ENCODE results near the gene MX2.

The MX2 gene

GRCh38 chr21:41433566-41433965 is 71.7 kb downstream of the MX2 start:
- Histone ChIP-seq H2AFZ (ENCODE audit: low read length) (no peak overlapping the region), H3K9me3 (replicated peaks; ENCODE audit: insufficient read depth, low read length) (no peaks in the 10 kb centered on the region), H3K4me3 (ENCODE audit: low read length) (no peak overlapping the region), H3K9ac (ENCODE audit: low read length) (no peak overlapping the region), H3K27ac (ENCODE audit: low read length) (no peak overlapping the region), H3K79me2 (ENCODE audit: low read length) (no peaks in the 10 kb centered on the region), H3K36me3 (replicated peaks; ENCODE audit: insufficient read depth, low read length) (no peaks in the 10 kb centered on the region), H3K4me2 (ENCODE audit: low read depth, low read length) (no peak overlapping the region), H3K4me1 (ENCODE audit: low read length) (no peaks in the 10 kb centered on the region), H3F3A (ENCODE audit: insufficient read depth, low read length) (no peaks in the 10 kb centered on the region), H3K27me3 (replicated peaks; ENCODE audit: insufficient read depth, low read length) (no peaks in the 10 kb centered on the region), H4K20me1 (ENCODE audit: insufficient read depth, low read length) (no peaks in the 10 kb centered on the region), H3K9me2 (replicated peaks; ENCODE audit: insufficient read depth, low read length) (no peaks in the 10 kb centered on the region)
- TF ChIP-seq CTCF (IDR thresholded peaks at IDR 0.05; ENCODE audit: low read length) (no peak), EZH2 (optimal IDR thresholded peaks at IDR 0.05; ENCODE audit: low read depth, low read length) (no peak), EZH2phosphoT487 (IDR thresholded peaks at IDR 0.05; ENCODE audit: low read length) (no peak)
- no peak for DNase-seq

- H3K9ac ChIP-seq (ENCODE audit: low read length) = no peak overlapping the region
- TF ChIP-seq EZH2 (optimal IDR thresholded peaks at IDR 0.05; ENCODE audit: low read depth, low read length) (no peak), CTCF (IDR thresholded peaks at IDR 0.05; ENCODE audit: low read length) (no peak), EZH2phosphoT487 (IDR thresholded peaks at IDR 0.05; ENCODE audit: low read length) (no peak)
- no peak overlapping the region for H3K4me3 ChIP-seq (ENCODE audit: low read length)
- H3K4me1 ChIP-seq (ENCODE audit: low read length) = no peaks in the 10 kb centered on the region
- H3K27ac ChIP-seq (ENCODE audit: low read length) = no peak overlapping the region
- no peaks in the 10 kb centered on the region for H3K27me3 ChIP-seq (replicated peaks; ENCODE audit: insufficient read depth, low read length)
- H3K79me2 ChIP-seq (ENCODE audit: low read length) = no peaks in the 10 kb centered on the region
- no peaks in the 10 kb centered on the region for H3F3A ChIP-seq (ENCODE audit: insufficient read depth, low read length)
- H2AFZ ChIP-seq (ENCODE audit: low read length) = no peak overlapping the region
- no peaks in the 10 kb centered on the region for H3K9me3 ChIP-seq (replicated peaks; ENCODE audit: insufficient read depth, low read length)
- H4K20me1 ChIP-seq (ENCODE audit: insufficient read depth, low read length) = no peaks in the 10 kb centered on the region
- no peaks in the 10 kb centered on the region for H3K9me2 ChIP-seq (replicated peaks; ENCODE audit: insufficient read depth, low read length)
- H3K36me3 ChIP-seq (replicated peaks; ENCODE audit: insufficient read depth, low read length) = no peaks in the 10 kb centered on the region
- H3K4me2 ChIP-seq (ENCODE audit: low read depth, low read length) = no peak overlapping the region
- no peak for DNase-seq
Observed at GRCh38 chr21:41435706-41436105, 73.9 kb downstream of the MX2 start.

DNA sequence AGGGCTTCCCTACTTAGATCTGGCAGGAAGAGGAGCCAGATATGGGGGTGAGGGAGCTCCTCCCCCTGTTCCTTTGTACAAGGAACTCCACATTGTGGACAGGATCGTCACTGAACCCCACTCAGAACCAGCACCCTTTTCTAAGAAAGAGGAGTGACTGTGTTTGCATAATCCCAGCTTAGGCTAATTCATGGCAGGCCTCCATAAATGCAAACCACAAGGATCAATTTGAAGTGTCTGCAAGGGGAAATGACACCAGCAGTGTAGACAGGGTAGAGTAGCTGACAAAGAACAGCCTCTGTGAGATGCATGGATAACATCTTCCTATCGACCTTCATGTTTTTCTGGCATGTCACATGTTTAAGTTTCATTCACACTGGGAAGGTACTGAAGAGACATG is 75.9 kb downstream of the MX2 start:
- Histone ChIP-seq H3K27ac (ENCODE audit: low read length) (no peak overlapping the region), H3F3A (ENCODE audit: insufficient read depth, low read length) (no peaks in the 10 kb centered on the region), H2AFZ (ENCODE audit: low read length) (no peak overlapping the region), H3K36me3 (replicated peaks; ENCODE audit: insufficient read depth, low read length) (no peaks in the 10 kb centered on the region), H3K9me3 (replicated peaks; ENCODE audit: insufficient read depth, low read length) (no peaks in the 10 kb centered on the region), H3K9ac (ENCODE audit: low read length) (no peak overlapping the region), H3K27me3 (replicated peaks; ENCODE audit: insufficient read depth, low read length) (no peaks in the 10 kb centered on the region), H3K79me2 (ENCODE audit: low read length) (no peaks in the 10 kb centered on the region), H3K4me2 (ENCODE audit: low read depth, low read length) (no peak overlapping the region), H4K20me1 (ENCODE audit: insufficient read depth, low read length) (no peaks in the 10 kb centered on the region), H3K4me3 (ENCODE audit: low read length) (no peak overlapping the region), H3K4me1 (ENCODE audit: low read length) (no peaks in the 10 kb centered on the region), H3K9me2 (replicated peaks; ENCODE audit: insufficient read depth, low read length) (no peaks in the 10 kb centered on the region)
- DNase-seq = no peak
- TF ChIP-seq CTCF (IDR thresholded peaks at IDR 0.05; ENCODE audit: low read length) (no peak), EZH2phosphoT487 (IDR thresholded peaks at IDR 0.05; ENCODE audit: low read length) (no peak), EZH2 (optimal IDR thresholded peaks at IDR 0.05; ENCODE audit: low read depth, low read length) (no peak)

Data from MM.1S (cell line).